ENCODE results near the gene KSR1. TPM values are rescaled to one million over a fixed set of nuclear protein-coding genes. Genes with fewer than 3 reads are reported as not detected.
"Not testable (repeated sequence)": the region's sequence is repeated elsewhere in the genome, so short reads cannot be mapped to it uniquely, and the experiment has no call there.

The KSR1 gene
- total RNA-seq, 6 experiments from 2014 or later: 1.9 to 4.9 (median 3.6) TPM

- DNase-seq: no peak
- TF ChIP-seq CTCF (IDR thresholded peaks at IDR 0.05): no peak
- Mint-ChIP-seq H3K4me3 (no peak overlapping the region), H3K36me3 (ENCODE audit: low read depth) (no peaks in the 10 kb centered on the region; the same call in 1 of the 2 replicates), H3K27me3 (ENCODE audit: insufficient read depth) (peaks cover 4% of the 10 kb centered on the region), H3K9me3 (no peaks in the 10 kb centered on the region), H3K27ac (no peak overlapping the region), H3K4me1 (ENCODE audit: low read depth) (peaks cover 6% of the 10 kb centered on the region)
These were observed 171.3 kb downstream of the KSR1 start for GRCh38 chr17:27627514-27627913.

- H3K27me3 Mint-ChIP-seq (ENCODE audit: insufficient read depth): peaks cover 4% of the 10 kb centered on the region
- DNase-seq: no peak
- peaks cover 6% of the 10 kb centered on the region for H3K4me1 Mint-ChIP-seq (ENCODE audit: low read depth)
- no peak for TF ChIP-seq CTCF (IDR thresholded peaks at IDR 0.05)
- no peak overlapping the region for H3K27ac Mint-ChIP-seq
- H3K9me3 Mint-ChIP-seq: no peaks in the 10 kb centered on the region
- H3K36me3 Mint-ChIP-seq (ENCODE audit: low read depth): no peaks in the 10 kb centered on the region; the same call in 1 of the 2 replicates
- H3K4me3 Mint-ChIP-seq: no peak overlapping the region
These were observed 172.1 kb downstream of the KSR1 start for GRCh38 chr17:27628376-27628775.

- not testable (repeated sequence) for H3K27me3 Mint-ChIP-seq (ENCODE audit: insufficient read depth); H3K9me3 Mint-ChIP-seq; H3K4me3 Mint-ChIP-seq; H3K4me1 Mint-ChIP-seq (ENCODE audit: low read depth); H3K36me3 Mint-ChIP-seq (ENCODE audit: low read depth)
- H3K27ac Mint-ChIP-seq: 0 out of 2 replicates have a peak overlapping the region, but pooled peaks have one; percentile 3
- DNase-seq: peak; percentile 84
These were observed 173.0 kb downstream of the KSR1 start for GRCh38 chr17:27629260-27629659.

- H3K4me3 Mint-ChIP-seq: no peak within 1 kb of the TSS
- H3K4me1 Mint-ChIP-seq (ENCODE audit: low read depth): peaks cover 6% of the 10 kb centered on the region
- TF ChIP-seq CTCF (IDR thresholded peaks at IDR 0.05): no peak
- H3K36me3 Mint-ChIP-seq (ENCODE audit: low read depth): no peaks in the 10 kb centered on the region
- no peak within 1 kb of the TSS for H3K27ac Mint-ChIP-seq
- DNase-seq: peak; percentile 31
- H3K9me3 Mint-ChIP-seq: no peaks in the 10 kb centered on the region
- H3K27me3 Mint-ChIP-seq (ENCODE audit: insufficient read depth): peaks cover 3% of the 10 kb centered on the region
These were observed 174.6 kb downstream of the KSR1 start, which contains the start of gene LGALS9 for GRCh38 chr17:27630607-27631410. Gene LGALS9, plus strand, starts transcription at chr17:27631188. Its CDS starts 78 bp downstream, at chr17:27631266.

GRCh38 chr17:27631411-27631760, 175.1 kb downstream of the KSR1 start:
- no peak for DNase-seq
- TF ChIP-seq CTCF (IDR thresholded peaks at IDR 0.05): no peak
- H3K4me1 Mint-ChIP-seq (ENCODE audit: low read depth): peaks cover 6% of the 10 kb centered on the region
- no peak overlapping the region for H3K27ac Mint-ChIP-seq
- peaks cover under 1% of the 10 kb centered on the region for H3K27me3 Mint-ChIP-seq (ENCODE audit: insufficient read depth)
- H3K4me3 Mint-ChIP-seq: no peak overlapping the region
- H3K9me3 Mint-ChIP-seq: no peaks in the 10 kb centered on the region
- no peaks in the 10 kb centered on the region for H3K36me3 Mint-ChIP-seq (ENCODE audit: low read depth)

GRCh38 chr17:27631897-27632725, 175.9 kb downstream of the KSR1 start:
- Mint-ChIP-seq H3K27me3 (ENCODE audit: insufficient read depth) (no peaks in the 10 kb centered on the region; the same call in none of the 2 replicates), H3K27ac (no peak overlapping the region), H3K9me3 (no peaks in the 10 kb centered on the region), H3K4me1 (ENCODE audit: low read depth) (peaks cover 6% of the 10 kb centered on the region), H3K36me3 (ENCODE audit: low read depth) (no peaks in the 10 kb centered on the region), H3K4me3 (no peak overlapping the region)
- TF ChIP-seq CTCF (IDR thresholded peaks at IDR 0.05): 0 out of 2 replicates have a peak, but pooled peaks have one; percentile 4
- DNase-seq: no peak

- H3K4me1 Mint-ChIP-seq (ENCODE audit: low read depth); H3K36me3 Mint-ChIP-seq (ENCODE audit: low read depth); H3K4me3 Mint-ChIP-seq; H3K27me3 Mint-ChIP-seq (ENCODE audit: insufficient read depth); H3K27ac Mint-ChIP-seq; H3K9me3 Mint-ChIP-seq; DNase-seq: not testable (repeated sequence)
These were observed 176.5 kb downstream of the KSR1 start for GRCh38 chr17:27632766-27633165.
